ENCODE measurements around the gene ARFGAP3.

- no peak for TF ChIP-seq CTCF (IDR thresholded peaks at IDR 0.05)
- no peak for TF ChIP-seq POLR2A (IDR thresholded peaks at IDR 0.05)
These were observed 87.9 kb downstream of the ARFGAP3 start for GRCh38 chr22:42769238-42769573.
